Sigmoid colon (tissue), 4 donors: Measurements from ENCODE around the gene CRABP2.

Source experiments
- CTCF ChIP-seq, 4 experiments: fragments of 450-650 bp in 3 of 4; fragments of 200-600 bp in 1 of 4; IDR thresholded peaks; one replicate each; pipeline ENCODE4 v1.5.1; 2016 to 2019; ENCODE audit warnings: antibody characterized with exemption in 4 of 4, mild to moderate bottlenecking in 3 of 4, moderate library complexity in 2 of 4
- EP300 ChIP-seq, 4 donors: sonication (generic); formaldehyde crosslinking; IDR thresholded peaks; one replicate each; pipeline ENCODE4 v1.6.1; 2017; ENCODE audit warnings: antibody characterized with exemption in 4 of 4
- POLR2A ChIP-seq, 2 donors: fragments of 450-650 bp; IDR thresholded peaks; one replicate each; pipeline ENCODE4 v1.6.1; 2016; ENCODE audit warnings: antibody characterized with exemption in 2 of 2, mild to moderate bottlenecking in 2 of 2, moderate library complexity in 2 of 2
- POLR2AphosphoS5 ChIP-seq, 4 donors: sonication (generic); formaldehyde crosslinking; IDR thresholded peaks; one replicate each; pipeline ENCODE4 v1.6.1; 2017; ENCODE audit warnings: antibody characterized with exemption in 4 of 4

GRCh38 chr1:156698995-156699394, 6.4 kb downstream of the CRABP2 start:
- TF ChIP-seq CTCF (IDR thresholded peaks at IDR 0.05) (no peak), EP300 (IDR thresholded peaks at IDR 0.05) (no peak), POLR2AphosphoS5 (IDR thresholded peaks at IDR 0.05) (no peak), POLR2A (IDR thresholded peaks at IDR 0.05) (no peak)
